ENCODE data around the gene BRWD1.

DNA sequence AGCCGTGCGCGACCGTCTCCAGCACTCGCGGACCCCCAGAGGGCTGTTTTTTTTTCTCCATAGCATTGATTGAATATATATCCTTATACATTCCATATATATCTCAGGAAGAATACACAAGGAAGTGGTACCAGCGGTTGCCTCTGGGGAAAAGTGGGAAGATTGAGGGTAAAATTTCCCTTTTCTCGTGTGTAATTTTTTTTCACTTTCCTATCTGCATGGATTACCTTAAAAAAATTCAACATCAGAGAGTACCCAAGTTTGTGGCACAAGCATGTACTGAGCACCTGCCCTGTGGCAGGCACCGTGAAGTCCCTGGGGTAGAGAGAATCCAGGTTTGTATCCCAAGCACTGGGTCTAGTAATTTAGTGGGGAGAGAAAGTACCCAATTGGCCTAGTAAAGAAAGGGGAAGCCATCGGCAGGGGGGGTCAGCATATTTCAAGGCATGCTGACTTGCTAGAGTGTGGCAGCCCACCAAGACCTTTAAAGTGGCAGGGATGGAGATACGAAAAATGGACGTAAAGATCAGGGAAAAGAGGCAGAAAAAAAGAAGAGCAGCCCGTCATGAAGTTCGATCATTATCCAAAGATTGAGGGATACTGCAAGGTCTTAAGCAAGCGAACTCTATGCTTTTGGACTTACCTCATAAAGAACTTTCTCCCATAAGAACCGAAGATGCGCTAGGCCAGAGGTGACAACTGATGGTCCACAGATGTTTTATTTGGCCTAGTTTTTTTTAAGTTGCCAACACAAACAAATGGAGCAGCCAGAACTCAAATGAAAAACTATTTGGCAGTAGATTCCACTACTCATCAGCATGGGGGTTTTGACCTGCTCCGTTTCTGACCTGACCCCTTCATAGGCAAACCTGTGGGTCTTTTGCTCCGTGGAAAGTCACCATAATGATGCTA is 36.9 kb upstream of the BRWD1 start:
- TF ChIP-seq TAF1 (IDR thresholded peaks at IDR 0.05; ENCODE audit: low read depth, low read length), result no peak
- TF ChIP-seq POLR2AphosphoS5 (IDR thresholded peaks at IDR 0.05; ENCODE audit: low read depth, low read length), result no peak
- no peak for TF ChIP-seq POLR2A (IDR thresholded peaks at IDR 0.05; ENCODE audit: low read depth, low read length)
